ENCODE results near the gene TBC1D3B.
"Not testable (repeated sequence)": the region's sequence is repeated elsewhere in the genome, so short reads cannot be mapped to it uniquely, and the experiment has no call there.

Gene TBC1D3B

GRCh38 chr17:36176536-36176935 lies at the start of gene TBC1D3B:
TSS of gene TBC1D3B (minus strand) at chr17:36176636. CDS start at chr17:36175050, 1,586 bp downstream.
- DNase-seq, result not testable (repeated sequence)

- not testable (repeated sequence) for DNase-seq
These were observed 46.5 kb upstream of the TBC1D3B start for GRCh38 chr17:36222967-36223366.

- not testable (repeated sequence) for DNase-seq
These were observed 45.2 kb upstream of the TBC1D3B start for GRCh38 chr17:36221581-36222100.

- not testable (repeated sequence) for DNase-seq
These were observed 44.5 kb upstream of the TBC1D3B start for GRCh38 chr17:36220737-36221580.

GRCh38 chr17:36219556-36219955 lies 43.1 kb upstream of the TBC1D3B start:
- DNase-seq, result not testable (repeated sequence)

GRCh38 chr17:36215406-36216308 lies 39.2 kb upstream of the TBC1D3B start:
- DNase-seq, result not testable (repeated sequence)

- DNase-seq, result no peak
These were observed 38.5 kb upstream of the TBC1D3B start for GRCh38 chr17:36214918-36215317.

- no peak for DNase-seq
These were observed 37.3 kb upstream of the TBC1D3B start for GRCh38 chr17:36213695-36214094.

- DNase-seq, result no peak
These were observed 36.5 kb upstream of the TBC1D3B start for GRCh38 chr17:36212966-36213365.

GRCh38 chr17:36212272-36212605 lies 35.8 kb upstream of the TBC1D3B start:
- DNase-seq, result no peak

GRCh38 chr17:36211484-36212271 lies 35.2 kb upstream of the TBC1D3B start:
- not testable (repeated sequence) for DNase-seq

- not testable (repeated sequence) for DNase-seq
These were observed 34.2 kb upstream of the TBC1D3B start, which contains the start of gene CCL4L2 for GRCh38 chr17:36210439-36211211. TSS of gene CCL4L2 (plus strand) at chr17:36211063.

GRCh38 chr17:36209575-36209974 lies 33.1 kb upstream of the TBC1D3B start:
- DNase-seq, result no peak

- not testable (repeated sequence) for DNase-seq
These were observed 30.9 kb upstream of the TBC1D3B start for GRCh38 chr17:36207383-36207782.

GRCh38 chr17:36206486-36206821 lies 30.0 kb upstream of the TBC1D3B start:
- DNase-seq, result not testable (repeated sequence)

GRCh38 chr17:36205637-36206485 lies 29.4 kb upstream of the TBC1D3B start:
- DNase-seq, result no peak

GRCh38 chr17:36204724-36205500 lies 28.5 kb upstream of the TBC1D3B start:
- no peak for DNase-seq

GRCh38 chr17:36203335-36203734 lies 26.9 kb upstream of the TBC1D3B start:
- no peak for DNase-seq

GRCh38 chr17:36201506-36201905 lies 25.1 kb upstream of the TBC1D3B start:
- not testable (repeated sequence) for DNase-seq

- DNase-seq, result not testable (repeated sequence)
These were observed 24.7 kb upstream of the TBC1D3B start for GRCh38 chr17:36201102-36201501.

Measured in NCI-H1092 treated with DMSO at 0.1 percent for 48 hours (cell line).